HCT116 (cell line): ENCODE measurements around the gene DPP10.
"Not testable (repeated sequence)": the region's sequence is repeated elsewhere in the genome, so short reads cannot be mapped to it uniquely, and the experiment has no call there.

Experiments
- CEBPB ChIP-seq: IDR thresholded peaks from 2 replicates; pipeline ENCODE4 v1.6.1; 2012; ENCODE audit warnings: low read depth
- EZH2phosphoT487 ChIP-seq: fragments of 200-600 bp; IDR thresholded peaks from 2 replicates; pipeline ENCODE4 v1.6.1; 2018; ENCODE audit warnings: antibody characterized with exemption, borderline replicate concordance
- POLR2AphosphoS5 ChIP-seq: IDR thresholded peaks from 2 replicates; pipeline ENCODE4 v1.6.1; 2011; ENCODE audit warnings: mild to moderate bottlenecking, low read depth, low read length, moderate library complexity
- TF ChIP-seq, protein P1 (sequence below), 3 experiments: fragments of 200-600 bp in 1 of 3; sonication (generic) in 1 of 3; IDR thresholded peaks in 2 of 3; conservative IDR thresholded peaks in 1 of 3; 2 replicates each; pipeline ENCODE4 v1.5.1; 2012 to 2017; ENCODE audit warnings: low read depth in 2 of 3, low read length in 2 of 3, antibody characterized with exemption in 1 of 3, borderline replicate concordance in 1 of 3, control low read depth in 1 of 3, mild to moderate bottlenecking in 1 of 3, mixed read lengths in 1 of 3, mixed run types in 1 of 3, moderate library complexity in 1 of 3; ENCODE audit not compliant: insufficient read depth in 1 of 3

DNA sequence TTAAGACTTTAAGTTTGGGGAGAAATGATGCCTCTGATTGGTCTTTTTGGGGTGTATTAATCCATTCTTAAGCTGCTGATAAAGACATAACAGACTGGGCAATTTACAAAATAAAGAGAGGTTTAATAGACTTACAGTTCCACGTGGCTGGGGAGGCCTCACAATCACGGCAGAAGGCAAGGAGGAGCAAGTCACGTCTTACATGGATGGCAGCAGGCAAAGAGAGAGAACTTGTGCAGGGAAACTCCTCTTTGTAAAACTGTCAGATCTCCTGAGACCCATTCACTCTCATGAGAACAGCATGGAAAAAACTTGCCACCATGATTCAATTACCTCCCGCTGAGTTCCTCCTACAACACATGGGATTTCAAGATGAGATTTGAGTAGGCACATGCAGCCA is 80.2 kb downstream of the DPP10 start:
- TF ChIP-seq CEBPB, EZH2phosphoT487, POLR2AphosphoS5: not testable (repeated sequence)
- TF ChIP-seq, protein P1, sequence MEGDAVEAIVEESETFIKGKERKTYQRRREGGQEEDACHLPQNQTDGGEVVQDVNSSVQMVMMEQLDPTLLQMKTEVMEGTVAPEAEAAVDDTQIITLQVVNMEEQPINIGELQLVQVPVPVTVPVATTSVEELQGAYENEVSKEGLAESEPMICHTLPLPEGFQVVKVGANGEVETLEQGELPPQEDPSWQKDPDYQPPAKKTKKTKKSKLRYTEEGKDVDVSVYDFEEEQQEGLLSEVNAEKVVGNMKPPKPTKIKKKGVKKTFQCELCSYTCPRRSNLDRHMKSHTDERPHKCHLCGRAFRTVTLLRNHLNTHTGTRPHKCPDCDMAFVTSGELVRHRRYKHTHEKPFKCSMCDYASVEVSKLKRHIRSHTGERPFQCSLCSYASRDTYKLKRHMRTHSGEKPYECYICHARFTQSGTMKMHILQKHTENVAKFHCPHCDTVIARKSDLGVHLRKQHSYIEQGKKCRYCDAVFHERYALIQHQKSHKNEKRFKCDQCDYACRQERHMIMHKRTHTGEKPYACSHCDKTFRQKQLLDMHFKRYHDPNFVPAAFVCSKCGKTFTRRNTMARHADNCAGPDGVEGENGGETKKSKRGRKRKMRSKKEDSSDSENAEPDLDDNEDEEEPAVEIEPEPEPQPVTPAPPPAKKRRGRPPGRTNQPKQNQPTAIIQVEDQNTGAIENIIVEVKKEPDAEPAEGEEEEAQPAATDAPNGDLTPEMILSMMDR (IDR thresholded peaks at IDR 0.05 in 2 of 3, conservative IDR thresholded peaks at IDR 0.05 in 1 of 3; ENCODE audit: borderline replicate concordance in 1 of 3, insufficient read depth in 1 of 3, low read depth in 2 of 3, low read length in 2 of 3) = not testable (repeated sequence)
